Neural crest cell (in vitro differentiated cells): ENCODE results near the gene GOLGA5. TPM values are rescaled to one million over a fixed set of nuclear protein-coding genes. Genes with fewer than 3 reads are reported as not detected.

Experiments used
- DNase-seq: peaks from one replicate; pipeline ENCODE4 v3.0.0; 2021; ENCODE audit warnings: low read depth, mixed read lengths, low spot score
- H3K27ac Mint-ChIP-seq: one replicate; pipeline ENCODE4 v1.8.0; 2021; ENCODE audit warnings: mild to moderate bottlenecking, mixed read lengths; ENCODE audit not compliant: unreplicated experiment
- H3K27me3 Mint-ChIP-seq: 2 replicates; pipeline ENCODE4 v1.8.0; 2021; ENCODE audit warnings: low read depth, mild to moderate bottlenecking, mixed read lengths
- H3K36me3 Mint-ChIP-seq: 2 replicates; pipeline ENCODE4 v1.8.0; 2021; ENCODE audit warnings: low read depth, mild to moderate bottlenecking, mixed read lengths
- H3K4me1 Mint-ChIP-seq: 2 replicates; pipeline ENCODE4 v1.8.0; 2021; ENCODE audit warnings: mixed read lengths
- H3K4me3 Mint-ChIP-seq: one replicate; pipeline ENCODE4 v1.8.0; 2021; ENCODE audit warnings: mild to moderate bottlenecking, mixed read lengths
- H3K9me3 Mint-ChIP-seq: 2 replicates; pipeline ENCODE4 v1.8.0; 2021; ENCODE audit warnings: mixed read lengths
- total RNA-seq: library from RNA; stranded (reverse); gene quantifications from 2 replicates; pipeline ENCODE4 v1.2.1, GENCODE V29; 2021
- TF ChIP-seq, protein P1 (sequence below): fragments of 200-600 bp; sonication (generic); conservative IDR thresholded peaks from 2 replicates; pipeline ENCODE4 v1.5.0; 2021; ENCODE audit warnings: antibody characterized with exemption, mild to moderate bottlenecking

Gene GOLGA5
- total RNA-seq, 1 donor from 2014 or later = 19.8 TPM

DNA sequence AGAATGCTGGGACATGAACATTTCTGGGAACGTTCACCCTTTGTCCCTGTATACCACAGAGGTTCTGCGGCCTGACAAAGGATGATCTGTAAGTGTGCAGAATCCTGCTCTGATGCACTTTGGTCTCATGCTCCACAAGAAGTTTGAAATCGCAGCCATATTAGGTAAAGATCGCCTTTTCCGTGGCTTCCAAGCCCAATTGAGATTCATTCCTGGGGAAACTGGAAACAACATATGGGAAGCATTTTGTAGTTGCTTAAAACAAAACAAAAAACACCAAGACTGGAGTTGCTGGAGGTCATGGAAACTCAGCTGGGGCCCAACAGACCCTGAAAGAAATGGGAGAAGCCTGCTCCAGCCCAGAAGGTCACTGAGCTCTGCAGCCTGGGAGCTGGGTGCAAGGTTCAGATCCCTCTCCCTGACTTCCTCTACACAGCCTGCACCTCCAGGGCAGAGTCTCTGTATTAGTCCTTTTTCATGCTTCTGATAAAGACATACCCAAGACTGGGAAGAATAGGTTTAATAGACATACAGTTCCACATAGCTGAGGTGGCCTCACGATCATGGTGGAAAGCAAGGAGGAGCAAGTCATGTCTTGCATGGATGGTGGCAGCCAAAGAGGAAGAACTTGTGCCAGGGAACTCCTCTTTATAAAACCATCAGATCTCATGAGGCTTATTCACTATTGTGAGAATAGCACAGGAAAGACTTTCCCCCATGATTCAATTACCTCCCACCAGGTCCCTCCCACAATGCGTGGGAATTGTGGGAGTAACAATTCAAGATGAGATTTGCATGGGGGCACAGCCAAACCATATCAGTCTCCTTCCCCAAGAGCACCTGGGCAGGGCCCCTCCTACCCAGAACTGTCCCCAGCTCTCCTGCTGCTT lies 68.0 kb downstream of the GOLGA5 start:
- Mint-ChIP-seq H3K27me3 (peaks cover 9% of the 10 kb centered on the region), H3K4me3 (no peak overlapping the region), H3K4me1 (no peaks in the 10 kb centered on the region), H3K27ac (no peak overlapping the region), H3K9me3 (no peaks in the 10 kb centered on the region), H3K36me3 (no peaks in the 10 kb centered on the region)
- no peak for DNase-seq
- TF ChIP-seq, protein P1, sequence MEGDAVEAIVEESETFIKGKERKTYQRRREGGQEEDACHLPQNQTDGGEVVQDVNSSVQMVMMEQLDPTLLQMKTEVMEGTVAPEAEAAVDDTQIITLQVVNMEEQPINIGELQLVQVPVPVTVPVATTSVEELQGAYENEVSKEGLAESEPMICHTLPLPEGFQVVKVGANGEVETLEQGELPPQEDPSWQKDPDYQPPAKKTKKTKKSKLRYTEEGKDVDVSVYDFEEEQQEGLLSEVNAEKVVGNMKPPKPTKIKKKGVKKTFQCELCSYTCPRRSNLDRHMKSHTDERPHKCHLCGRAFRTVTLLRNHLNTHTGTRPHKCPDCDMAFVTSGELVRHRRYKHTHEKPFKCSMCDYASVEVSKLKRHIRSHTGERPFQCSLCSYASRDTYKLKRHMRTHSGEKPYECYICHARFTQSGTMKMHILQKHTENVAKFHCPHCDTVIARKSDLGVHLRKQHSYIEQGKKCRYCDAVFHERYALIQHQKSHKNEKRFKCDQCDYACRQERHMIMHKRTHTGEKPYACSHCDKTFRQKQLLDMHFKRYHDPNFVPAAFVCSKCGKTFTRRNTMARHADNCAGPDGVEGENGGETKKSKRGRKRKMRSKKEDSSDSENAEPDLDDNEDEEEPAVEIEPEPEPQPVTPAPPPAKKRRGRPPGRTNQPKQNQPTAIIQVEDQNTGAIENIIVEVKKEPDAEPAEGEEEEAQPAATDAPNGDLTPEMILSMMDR = no peak

- Mint-ChIP-seq H3K36me3 (no peaks in the 10 kb centered on the region), H3K4me3 (no peak overlapping the region), H3K27me3 (peaks cover 9% of the 10 kb centered on the region), H3K9me3 (no peaks in the 10 kb centered on the region), H3K27ac (no peak overlapping the region), H3K4me1 (no peaks in the 10 kb centered on the region)
- TF ChIP-seq, protein P1 = no peak
- no peak for DNase-seq
Observed at GRCh38 chr14:92863286-92864080, 69.4 kb downstream of the GOLGA5 start.

DNA sequence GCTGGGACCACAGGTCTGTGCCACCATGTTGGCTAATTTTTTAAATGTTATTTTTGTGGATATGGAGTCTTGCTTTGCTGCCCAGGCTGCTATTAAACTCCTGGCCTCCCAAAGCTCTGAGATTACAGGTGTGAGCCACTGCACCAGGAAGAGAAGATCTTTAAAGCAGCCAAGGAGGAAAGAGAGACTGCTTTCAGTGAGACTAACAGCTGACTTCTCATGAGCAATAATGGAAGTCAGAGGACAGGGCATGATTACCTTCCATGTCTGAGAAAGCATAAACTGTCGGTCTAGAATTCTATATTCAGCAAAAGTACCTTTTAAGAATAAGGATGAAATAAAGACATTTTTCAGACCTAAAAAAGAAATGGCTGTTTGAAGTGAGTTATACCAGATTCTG lies 71.6 kb downstream of the GOLGA5 start:
- TF ChIP-seq, protein P1 = no peak
- Mint-ChIP-seq H3K9me3 (no peaks in the 10 kb centered on the region), H3K36me3 (no peaks in the 10 kb centered on the region), H3K27ac (no peak overlapping the region), H3K27me3 (peaks cover 9% of the 10 kb centered on the region), H3K4me3 (no peak overlapping the region), H3K4me1 (no peaks in the 10 kb centered on the region)
- no peak for DNase-seq

DNA sequence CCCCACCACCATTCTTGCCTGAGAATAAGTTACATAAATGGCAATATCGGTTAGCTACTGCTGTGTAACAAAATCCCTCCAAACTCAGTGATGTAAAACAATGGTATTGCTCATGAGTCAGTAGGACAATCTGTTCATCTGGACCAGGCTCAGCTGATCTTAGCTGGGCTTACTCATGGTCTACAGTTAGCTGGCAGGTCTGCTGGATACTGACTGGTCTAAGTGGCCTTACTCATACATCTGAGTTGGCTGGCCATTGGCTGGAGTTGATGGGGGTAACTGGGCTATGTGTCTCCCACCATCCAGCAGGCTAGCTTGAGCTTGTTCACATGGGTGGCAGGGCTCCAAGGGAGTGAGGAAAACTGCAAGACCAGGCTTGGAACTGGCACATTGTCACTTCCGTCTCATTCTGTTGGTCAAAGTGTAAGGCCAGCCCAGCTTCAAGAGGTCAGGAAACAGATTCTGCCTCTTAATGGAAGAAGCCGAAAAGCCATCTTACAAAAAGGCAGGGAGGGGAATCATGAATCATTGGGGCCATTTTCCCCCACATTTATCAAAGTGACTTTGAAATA lies 72.2 kb downstream of the GOLGA5 start:
- no peaks in the 10 kb centered on the region for H3K36me3 Mint-ChIP-seq
- H3K4me3 Mint-ChIP-seq = no peak overlapping the region
- TF ChIP-seq, protein P1 = no peak
- H3K27me3 Mint-ChIP-seq = peaks cover 6% of the 10 kb centered on the region
- H3K4me1 Mint-ChIP-seq = no peaks in the 10 kb centered on the region
- H3K27ac Mint-ChIP-seq = no peak overlapping the region
- no peak for DNase-seq
- no peaks in the 10 kb centered on the region for H3K9me3 Mint-ChIP-seq
